Muscle layer of colon (tissue), 2 donors: ENCODE data around the gene PAH.

Experiments used
- H3K27ac ChIP-seq: one replicate; pipeline ENCODE4 v1.7.0; 2013; ENCODE audit warnings: low read depth, mild to moderate bottlenecking, low read length, moderate library complexity
- H3K27me3 ChIP-seq, 2 donors: one replicate each; pipeline ENCODE4 v1.7.0; 2013; ENCODE audit warnings: low read length in 2 of 2, mild to moderate bottlenecking in 2 of 2; ENCODE audit not compliant: insufficient read depth in 2 of 2, control insufficient read depth in 1 of 2
- H3K36me3 ChIP-seq: one replicate; pipeline ENCODE4 v1.7.0; 2013; ENCODE audit warnings: mild to moderate bottlenecking, low read length; ENCODE audit not compliant: insufficient read depth
- H3K4me1 ChIP-seq: one replicate; pipeline ENCODE4 v1.7.0; 2013; ENCODE audit warnings: mild to moderate bottlenecking, low read length; ENCODE audit not compliant: insufficient read depth
- H3K4me3 ChIP-seq, 2 donors: one replicate each; pipeline ENCODE4 v1.7.0; 2013; ENCODE audit warnings: low read length in 2 of 2, low read depth in 1 of 2, mild to moderate bottlenecking in 1 of 2, moderate library complexity in 1 of 2
- H3K9ac ChIP-seq: one replicate; pipeline ENCODE4 v1.7.0; 2013; ENCODE audit warnings: low read length
- H3K9me3 ChIP-seq: one replicate; pipeline ENCODE4 v1.7.0; 2013; ENCODE audit warnings: mild to moderate bottlenecking, low read length
- donor health status: abdominal sarcoma.
- donor health status: Adenocarcinoma of cecum.

Gene PAH

GRCh38 chr12:102883204-102883799, 33.7 kb downstream of the PAH start:
- H3K27ac ChIP-seq: no peak overlapping the region
- no peak overlapping the region for H3K9ac ChIP-seq
- H3K4me3 ChIP-seq: no peak overlapping the region

DNA sequence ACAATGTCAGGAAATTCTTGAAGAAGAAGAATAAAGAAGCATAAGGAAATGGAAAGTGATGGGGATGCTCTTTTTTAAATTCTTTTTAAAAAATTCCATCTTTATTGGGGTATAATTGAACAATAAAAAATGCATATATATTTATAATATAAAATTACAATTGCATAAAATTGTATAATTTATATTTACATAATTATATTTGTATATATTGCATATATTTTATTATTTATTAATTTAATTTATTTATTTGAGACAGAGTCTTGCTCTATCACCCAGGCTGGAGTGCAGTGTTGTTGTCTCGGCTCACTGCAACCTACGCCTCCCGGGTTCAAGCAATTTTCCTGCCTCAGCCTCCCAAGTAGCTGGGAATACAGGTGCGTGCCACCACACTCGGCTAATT, 36.3 kb downstream of the PAH start:
- Histone ChIP-seq H3K4me1 (no peaks in the 10 kb centered on the region), H3K27ac (no peak overlapping the region), H3K27me3 (peaks cover 0 to 5% of the 10 kb centered on the region in 2 donors), H3K4me3 (no peak overlapping the region), H3K9ac (no peak overlapping the region), H3K9me3 (no peaks in the 10 kb centered on the region), H3K36me3 (no peaks in the 10 kb centered on the region)

More at GRCh38 chr12:102883204-102883799, 33.7 kb downstream of the PAH start:
- no peaks in the 10 kb centered on the region for H3K4me1 ChIP-seq
- H3K27me3 ChIP-seq: peaks cover 0 to 5% of the 10 kb centered on the region in 2 donors
- no peaks in the 10 kb centered on the region for H3K9me3 ChIP-seq
- no peaks in the 10 kb centered on the region for H3K36me3 ChIP-seq

- Histone ChIP-seq H3K4me1 (no peaks in the 10 kb centered on the region), H3K9ac (no peak overlapping the region), H3K27ac (no peak overlapping the region), H3K4me3 (no peak overlapping the region), H3K27me3 (no peaks in the 10 kb centered on the region), H3K36me3 (no peaks in the 10 kb centered on the region), H3K9me3 (no peaks in the 10 kb centered on the region)
Measured at GRCh38 chr12:102879144-102879763, 37.8 kb downstream of the PAH start.

GRCh38 chr12:102876883-102877282, 40.2 kb downstream of the PAH start:
- no peak overlapping the region for H3K9ac ChIP-seq
- no peaks in the 10 kb centered on the region for H3K4me1 ChIP-seq
- H3K36me3 ChIP-seq: no peaks in the 10 kb centered on the region
- H3K27me3 ChIP-seq: no peaks in the 10 kb centered on the region
- no peak overlapping the region for H3K4me3 ChIP-seq
- no peak overlapping the region for H3K27ac ChIP-seq
- H3K9me3 ChIP-seq: no peaks in the 10 kb centered on the region

- Histone ChIP-seq H3K9ac (no peak overlapping the region), H3K9me3 (no peaks in the 10 kb centered on the region), H3K27ac (no peak overlapping the region), H3K4me1 (no peaks in the 10 kb centered on the region), H3K4me3 (no peak overlapping the region), H3K27me3 (no peaks in the 10 kb centered on the region), H3K36me3 (no peaks in the 10 kb centered on the region)
Measured at GRCh38 chr12:102874819-102875218, 42.2 kb downstream of the PAH start.

DNA sequence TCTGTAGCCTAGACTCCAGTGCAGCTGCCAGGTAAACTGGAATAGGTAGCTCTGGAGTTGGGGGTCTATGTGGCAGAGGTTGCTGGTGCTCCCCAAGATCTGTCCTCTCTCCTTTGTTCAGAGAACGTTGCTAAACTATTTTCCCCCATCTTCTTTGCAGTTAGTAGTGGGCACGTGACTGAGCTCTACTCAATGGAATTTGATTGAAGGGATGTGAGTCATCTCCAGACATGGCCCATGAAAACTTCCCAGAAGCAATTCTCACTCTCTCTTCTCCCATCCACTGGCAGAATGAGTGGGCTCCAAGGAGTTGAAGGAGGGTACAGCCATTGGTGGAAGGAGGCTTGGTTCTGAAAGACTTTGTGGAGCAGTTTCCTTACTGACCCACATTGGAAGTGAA, 44.0 kb downstream of the PAH start:
- H3K9me3 ChIP-seq: no peaks in the 10 kb centered on the region
- H3K4me1 ChIP-seq: no peaks in the 10 kb centered on the region
- no peaks in the 10 kb centered on the region for H3K27me3 ChIP-seq
- no peak overlapping the region for H3K4me3 ChIP-seq
- no peaks in the 10 kb centered on the region for H3K36me3 ChIP-seq
- no peak overlapping the region for H3K9ac ChIP-seq
- H3K27ac ChIP-seq: no peak overlapping the region

DNA sequence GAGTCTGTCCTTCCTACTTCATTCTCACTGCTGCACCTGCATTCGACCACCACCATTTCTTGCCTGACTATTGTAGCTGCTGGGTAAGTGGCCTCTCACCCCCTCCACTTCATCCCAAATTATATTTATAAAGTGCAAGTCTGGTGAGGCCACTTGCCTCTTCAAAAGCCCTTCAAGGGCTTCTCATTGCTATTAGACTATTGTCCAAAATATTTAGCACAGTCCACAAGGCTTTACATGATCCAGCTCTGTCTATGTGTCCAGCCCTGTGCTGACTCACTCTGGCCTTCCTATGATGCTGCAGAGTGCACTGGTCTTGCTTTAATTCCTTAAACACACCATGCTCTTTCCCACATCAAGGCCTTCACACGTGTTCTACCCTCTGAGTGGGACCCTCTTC, 46.0 kb downstream of the PAH start:
- Histone ChIP-seq H3K36me3 (no peaks in the 10 kb centered on the region), H3K9ac (no peak overlapping the region), H3K27ac (no peak overlapping the region), H3K4me1 (no peaks in the 10 kb centered on the region), H3K4me3 (no peak overlapping the region), H3K9me3 (no peaks in the 10 kb centered on the region), H3K27me3 (no peaks in the 10 kb centered on the region)

GRCh38 chr12:102869571-102869970, 47.5 kb downstream of the PAH start:
- Histone ChIP-seq H3K4me1 (no peaks in the 10 kb centered on the region), H3K27me3 (no peaks in the 10 kb centered on the region), H3K9ac (no peak overlapping the region), H3K36me3 (no peaks in the 10 kb centered on the region), H3K27ac (no peak overlapping the region), H3K4me3 (no peak overlapping the region), H3K9me3 (no peaks in the 10 kb centered on the region)

- Histone ChIP-seq H3K4me1 (no peaks in the 10 kb centered on the region), H3K27ac (no peak overlapping the region), H3K4me3 (no peak overlapping the region), H3K9ac (no peak overlapping the region), H3K9me3 (no peaks in the 10 kb centered on the region), H3K27me3 (no peaks in the 10 kb centered on the region), H3K36me3 (no peaks in the 10 kb centered on the region)
Measured at GRCh38 chr12:102865821-102866615, 51.0 kb downstream of the PAH start.

- Histone ChIP-seq H3K27ac (no peak overlapping the region), H3K9ac (no peak overlapping the region), H3K27me3 (no peaks in the 10 kb centered on the region), H3K36me3 (no peaks in the 10 kb centered on the region), H3K4me1 (no peaks in the 10 kb centered on the region), H3K9me3 (no peaks in the 10 kb centered on the region), H3K4me3 (no peak overlapping the region)
Measured at GRCh38 chr12:102862486-102862885, 54.6 kb downstream of the PAH start.

DNA sequence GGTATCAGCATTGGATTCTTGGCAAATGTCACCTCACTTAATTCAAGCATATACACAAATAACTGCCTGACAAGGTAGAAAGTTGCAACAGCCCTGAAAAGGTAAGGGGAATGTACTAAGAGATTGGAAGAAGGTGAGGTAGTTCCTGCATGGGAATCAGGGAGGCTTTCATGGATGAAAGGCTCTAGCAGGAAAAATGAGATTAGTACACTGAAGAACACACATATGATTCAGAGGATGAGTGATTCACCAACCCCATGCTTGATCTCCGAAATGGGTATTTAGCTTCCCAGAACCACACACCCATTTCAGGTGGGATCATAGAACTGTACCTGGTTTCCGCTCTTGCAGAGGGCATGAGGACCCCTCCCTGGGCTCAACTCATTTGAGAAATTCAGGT, 65.8 kb downstream of the PAH start:
- Histone ChIP-seq H3K36me3 (no peaks in the 10 kb centered on the region), H3K9ac (no peak overlapping the region), H3K27ac (no peak overlapping the region)

More for the DNA sequence above, 65.8 kb downstream of the PAH start:
- Histone ChIP-seq H3K4me1 (no peaks in the 10 kb centered on the region), H3K27me3 (no peaks in the 10 kb centered on the region), H3K4me3 (no peak overlapping the region), H3K9me3 (no peaks in the 10 kb centered on the region)
